NCI-H2029 treated with DMSO at 0.1 percent for 48 hours (cell line): ENCODE measurements around the gene TPK1.

Source experiments
- DNase-seq: peaks from one replicate; lab custom pipeline; 2025; lab: John Stamatoyannopoulos, UW

Gene TPK1

DNA sequence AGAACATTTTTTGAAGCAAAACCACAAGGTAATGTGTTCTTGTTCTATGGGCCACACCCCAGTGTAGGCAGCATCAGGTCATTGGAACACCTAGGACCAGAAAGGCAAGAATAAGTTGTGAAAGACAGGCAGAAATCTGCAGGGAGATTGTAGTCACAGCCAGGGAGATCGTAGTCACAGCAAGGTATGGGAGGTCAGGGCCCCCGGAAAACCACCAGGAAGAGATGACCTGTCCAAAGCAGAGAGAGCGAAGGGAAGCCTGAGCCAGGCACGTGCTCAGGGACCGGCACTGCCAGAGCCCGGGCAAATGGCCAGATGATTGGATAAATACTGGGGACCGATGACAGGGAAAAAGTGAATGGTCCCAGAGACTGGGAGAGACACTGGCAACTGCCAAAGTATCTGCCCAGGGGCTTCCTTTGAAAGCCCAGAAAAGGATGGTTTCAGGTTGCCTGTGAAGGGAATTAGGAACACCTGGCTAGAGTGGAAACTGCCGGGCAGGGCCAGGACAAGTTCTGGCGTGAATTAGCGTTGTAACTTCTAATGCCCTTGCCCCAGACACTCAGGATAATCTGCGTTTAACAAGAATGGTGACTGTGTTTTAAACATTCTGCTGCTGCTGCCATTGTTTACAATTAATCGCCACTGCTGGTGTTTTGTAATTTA is 428.5 kb downstream of the TPK1 start:
- DNase-seq = no peak

DNA sequence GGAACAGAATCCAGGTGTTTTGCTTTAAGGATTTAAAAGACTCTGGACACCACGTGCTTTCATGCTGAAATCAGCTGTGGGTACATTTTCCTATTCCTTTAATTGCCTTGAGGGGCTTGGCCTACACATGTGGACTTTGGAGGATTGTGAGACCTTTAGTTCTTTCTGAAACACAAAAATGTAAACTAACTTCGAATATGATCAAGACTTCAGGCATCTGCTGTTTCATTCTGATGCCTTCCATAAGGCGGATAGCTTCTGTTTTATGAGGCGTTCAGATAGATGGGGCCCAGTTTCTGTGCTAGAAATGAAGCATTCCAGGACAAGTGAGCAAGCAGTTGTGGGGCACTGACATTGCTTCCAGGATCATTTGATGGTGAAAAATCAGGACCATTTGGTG is 430.9 kb downstream of the TPK1 start:
- DNase-seq = no peak

DNA sequence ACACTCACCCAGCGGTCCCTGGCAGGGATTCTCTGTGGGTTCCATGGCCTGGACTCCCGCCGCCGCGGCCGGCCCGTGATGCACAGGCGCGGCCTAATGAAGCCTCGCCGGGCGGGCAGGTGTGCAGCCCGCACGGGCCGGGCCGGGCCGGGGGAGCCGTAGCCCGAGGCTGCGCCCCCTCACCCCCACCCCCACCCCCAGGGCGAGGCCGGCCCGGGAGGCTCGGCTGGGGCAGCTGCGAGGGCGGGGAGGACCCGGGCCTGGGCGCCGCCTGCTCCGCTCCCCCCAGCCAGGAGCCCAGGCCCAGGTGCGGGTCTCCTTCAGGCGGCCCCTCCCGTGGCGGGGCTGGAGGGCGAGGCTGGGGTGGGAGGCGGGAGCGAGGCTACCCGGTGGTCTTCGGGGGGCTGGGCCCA is 432.2 kb downstream of the TPK1 start, which contains the start of gene NOBOX:
Gene NOBOX, minus strand, starts transcription at position 45 of the 413 bp plus-strand sequence.
- no peak for DNase-seq

DNA sequence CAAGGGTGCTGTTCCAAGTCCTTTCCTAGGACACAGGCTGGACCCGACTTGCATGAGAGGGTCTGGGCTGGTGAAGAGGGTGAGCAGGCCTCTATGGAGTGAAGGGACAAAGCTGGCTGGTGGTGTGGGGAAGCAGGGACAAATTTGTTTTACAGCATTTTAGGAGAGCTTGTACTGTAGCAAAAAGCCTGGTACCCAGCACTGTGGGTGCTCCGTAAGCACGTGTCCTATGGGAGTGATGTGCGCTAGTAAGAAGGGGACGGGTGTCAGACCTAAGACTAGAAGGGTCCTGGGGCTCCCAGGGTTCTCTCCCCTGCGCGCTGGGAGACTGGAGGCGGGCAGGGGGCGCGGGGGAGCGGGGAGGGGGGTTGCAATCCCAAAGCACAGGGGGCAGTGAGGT is 432.8 kb downstream of the TPK1 start:
- DNase-seq = no peak
